GM19239 (cell line): ENCODE results near the gene FBRSL1.
"Not testable (repeated sequence)": the region's sequence is repeated elsewhere in the genome, so short reads cannot be mapped to it uniquely, and the experiment has no call there.

Experiments
- DNase-seq: peaks from one replicate; pipeline ENCODE4 v3.0.0; 2011; ENCODE audit warnings: low spot score; ENCODE audit not compliant: insufficient read length
- FAIRE-seq: peaks from 2 replicates; lab custom pipeline; 2011; peaks lifted over from hg19 to GRCh38; lab: Jason Lieb, UNC

FBRSL1 gene

DNA sequence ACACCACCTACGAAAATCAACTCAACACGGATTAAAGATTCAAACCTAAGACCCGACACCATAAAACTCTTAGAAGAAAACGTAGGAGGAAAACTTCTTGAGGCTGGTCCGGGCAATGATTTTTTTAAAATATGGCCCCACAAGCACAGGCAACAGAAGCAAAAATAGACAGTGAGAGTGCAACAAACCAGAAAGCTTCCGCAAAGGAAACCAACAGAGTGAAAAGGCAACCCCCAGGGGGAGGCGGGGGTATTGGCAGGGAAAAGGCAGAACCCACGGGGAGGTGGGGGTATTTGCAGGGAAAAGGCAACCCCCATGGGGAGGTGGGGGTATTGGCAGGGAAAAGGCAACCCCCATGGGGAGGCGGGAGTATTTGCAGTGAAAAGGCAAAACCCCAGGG lies 20.5 kb upstream of the FBRSL1 start:
- peak; percentile 89 for FAIRE-seq
- DNase-seq, result no peak

DNA sequence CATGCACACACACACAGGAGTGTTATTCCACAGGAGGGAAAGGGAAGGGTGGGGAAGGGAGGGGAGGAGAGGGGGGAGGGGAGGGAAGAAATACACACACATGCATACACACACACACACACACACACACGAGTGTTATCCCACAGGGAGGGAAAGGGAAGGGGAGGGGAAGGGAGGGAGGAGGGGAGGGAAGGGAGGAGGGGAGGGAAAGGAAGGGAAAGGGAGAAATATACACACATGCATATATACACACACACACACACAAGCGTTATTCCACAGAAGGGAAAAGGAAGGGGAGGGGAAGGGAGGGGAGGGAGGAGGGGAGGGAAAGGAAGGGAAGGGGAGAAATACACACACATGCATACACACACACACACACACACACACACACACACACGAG lies 19.6 kb upstream of the FBRSL1 start:
- FAIRE-seq (no peak), DNase-seq (no peak)

GRCh38 chr12:132471011-132471857 lies 18.7 kb upstream of the FBRSL1 start:
- DNase-seq (no peak), FAIRE-seq (peak; percentile 76)

GRCh38 chr12:132471858-132472255 lies 18.1 kb upstream of the FBRSL1 start:
- FAIRE-seq, result no peak
- DNase-seq, result no peak

GRCh38 chr12:132472386-132472785 lies 17.6 kb upstream of the FBRSL1 start:
- FAIRE-seq, result no peak
- DNase-seq, result no peak

GRCh38 chr12:132474237-132474741 lies 15.7 kb upstream of the FBRSL1 start:
- FAIRE-seq (no peak), DNase-seq (no peak)

- DNase-seq, FAIRE-seq: not testable (repeated sequence)
Observed at GRCh38 chr12:132474799-132475303, 15.1 kb upstream of the FBRSL1 start.

- DNase-seq, result no peak
- FAIRE-seq, result no peak
Observed at GRCh38 chr12:132475304-132476037, 14.5 kb upstream of the FBRSL1 start.

DNA sequence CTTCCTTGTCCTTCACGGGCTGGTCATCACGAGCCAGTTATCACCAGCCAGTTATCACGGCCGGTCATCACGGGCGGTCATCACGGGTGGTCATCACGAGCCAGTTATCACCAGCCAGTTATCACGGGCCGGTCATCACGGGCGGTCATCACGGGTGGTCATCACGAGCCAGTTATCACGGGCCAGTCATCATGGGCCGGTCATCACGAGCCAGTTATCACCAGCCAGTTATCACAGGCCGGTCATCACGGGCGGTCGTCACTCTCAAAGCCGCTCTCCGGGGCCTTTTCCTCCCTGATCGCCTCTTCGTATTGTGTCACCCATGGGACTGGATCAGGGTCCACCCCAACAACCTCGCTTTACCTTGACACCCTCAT lies 13.9 kb upstream of the FBRSL1 start:
- DNase-seq, result no peak
- FAIRE-seq, result no peak

DNA sequence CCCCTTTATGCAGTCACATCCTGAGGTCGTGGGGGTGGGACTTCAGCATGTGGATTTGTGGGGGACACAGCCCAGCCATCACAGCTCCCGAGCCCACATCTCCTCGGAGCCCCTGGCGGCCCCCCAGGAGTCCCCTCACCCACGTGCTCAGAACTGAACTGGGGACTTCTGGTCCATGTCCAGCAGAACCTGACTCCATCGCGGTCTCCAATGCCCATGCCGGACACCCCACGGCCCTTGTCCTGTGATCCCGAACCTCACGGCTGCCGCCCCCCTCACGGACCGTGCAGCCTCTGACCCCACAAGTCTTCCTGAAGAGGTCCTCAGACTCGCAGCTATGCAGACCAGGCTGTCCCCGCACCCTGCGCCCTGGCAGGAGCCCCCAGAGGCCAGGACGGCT lies 13.5 kb upstream of the FBRSL1 start:
- no peak for FAIRE-seq
- DNase-seq, result no peak

GRCh38 chr12:132477017-132477702 lies 12.8 kb upstream of the FBRSL1 start:
- FAIRE-seq, result no peak
- no peak for DNase-seq

- DNase-seq (no peak), FAIRE-seq (no peak)
Observed at GRCh38 chr12:132477703-132478432, 12.1 kb upstream of the FBRSL1 start.

GRCh38 chr12:132478433-132478803 lies 11.5 kb upstream of the FBRSL1 start:
- no peak for FAIRE-seq
- no peak for DNase-seq

GRCh38 chr12:132478845-132479244 lies 11.1 kb upstream of the FBRSL1 start:
- no peak for FAIRE-seq
- DNase-seq, result no peak

DNA sequence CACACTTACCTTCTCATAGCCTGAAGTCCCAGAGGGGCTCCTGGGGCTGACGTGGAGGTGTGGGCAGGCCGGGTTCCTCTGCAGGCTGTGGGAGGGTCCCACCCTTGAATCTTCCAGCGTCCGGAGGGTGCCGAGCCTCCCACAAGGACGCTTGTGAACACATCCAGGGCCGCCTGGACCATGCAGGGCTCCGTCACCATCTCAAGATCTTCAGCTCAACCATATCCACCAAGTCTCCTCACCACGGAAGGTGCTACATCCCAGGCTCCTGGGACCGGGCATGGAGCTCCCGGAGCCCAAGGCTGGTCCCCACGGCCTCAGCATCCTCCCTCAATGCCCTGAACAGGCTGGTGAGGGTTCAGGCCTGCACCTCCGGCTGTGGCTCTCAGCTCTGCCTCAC lies 10.7 kb upstream of the FBRSL1 start:
- FAIRE-seq (no peak), DNase-seq (no peak)

GRCh38 chr12:132479938-132480622 lies 9.9 kb upstream of the FBRSL1 start:
- FAIRE-seq (no peak), DNase-seq (no peak)

DNA sequence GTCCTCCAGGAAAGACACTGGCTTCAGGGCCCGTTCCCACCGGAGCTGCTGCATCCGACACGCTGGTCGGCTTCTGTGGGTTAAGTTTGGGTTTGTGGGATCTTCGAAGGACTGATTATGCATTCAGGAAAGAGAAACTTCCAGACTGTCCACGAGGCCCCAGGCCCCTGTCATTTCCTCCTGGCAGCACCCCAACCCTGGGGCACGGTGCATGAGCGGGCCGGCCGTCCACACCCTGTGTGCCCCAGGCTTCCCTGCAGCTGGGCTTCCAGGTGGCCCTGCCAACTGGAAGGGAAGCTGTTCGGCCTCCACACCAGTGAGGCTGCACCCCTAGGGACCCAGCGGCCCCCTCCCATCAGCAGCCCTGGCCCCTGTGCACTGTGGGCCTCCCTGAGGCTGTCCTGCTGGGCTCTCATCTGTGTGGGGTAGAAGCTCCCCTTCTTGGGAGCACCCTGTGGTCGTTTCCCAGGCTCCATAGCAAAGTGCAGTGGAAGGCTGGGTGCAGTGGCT lies 9.3 kb upstream of the FBRSL1 start:
- FAIRE-seq (no peak), DNase-seq (no peak)

- FAIRE-seq (no peak), DNase-seq (no peak)
Observed at GRCh38 chr12:132481345-132481744, 8.6 kb upstream of the FBRSL1 start.
